HEK293 (cell line): Measurements from ENCODE around the gene ABCA3.

Experiments
- CTCF ChIA-PET: fragments of 350-600 bp; formaldehyde crosslinking; extraction: SDS; loops from one replicate; lab custom pipeline; 2021; ENCODE audit warnings: antibody characterized with exemption; lab: Yijun Ruan, JAX
- POLR2A ChIA-PET: fragments of 300-600 bp; formaldehyde crosslinking; extraction: SDS; loops from one replicate; lab custom pipeline; 2020; ENCODE audit warnings: antibody characterized with exemption, inconsistent platforms; lab: Yijun Ruan, JAX
- H3K27ac ChIP-seq: fragments of 200-500 bp; sonication (Bioruptor generic); 2 replicates; pipeline ENCODE4 v1.5.1; 2014; ENCODE audit warnings: low read depth, low read length, control low read depth, inconsistent platforms; ENCODE audit errors: extremely low read depth
- H3K36me3 ChIP-seq, 2 experiments: fragments of 200-500 bp in 1 of 2; sonication (Bioruptor generic) in 1 of 2; 1 replicate in 1 of 2; 2 replicates in 1 of 2; pipeline ENCODE4 v1.5.1; 2014 to 2017; ENCODE audit warnings: inconsistent platforms in 2 of 2, low read length in 2 of 2; ENCODE audit not compliant: control insufficient read depth in 2 of 2, insufficient read depth in 1 of 2
- H3K4me1 ChIP-seq: fragments of 200-500 bp; sonication (Bioruptor generic); 2 replicates; pipeline ENCODE4 v1.5.1; 2014; ENCODE audit warnings: mild to moderate bottlenecking, low read length, inconsistent platforms; ENCODE audit not compliant: control insufficient read depth, insufficient read depth
- H3K4me3 ChIP-seq: 2 replicates; pipeline ENCODE4 v1.5.1; 2011; ENCODE audit warnings: low read depth, mild to moderate bottlenecking, control low read depth, low read length, moderate library complexity
- H3K9me3 ChIP-seq: fragments of 200-500 bp; sonication (Bioruptor generic); 2 replicates; pipeline ENCODE4 v1.5.1; 2014; ENCODE audit warnings: low read depth, low read length, inconsistent platforms; ENCODE audit not compliant: control insufficient read depth, insufficient read depth
- KLF1 ChIP-seq: fragments of 450-650 bp; formaldehyde crosslinking; IDR thresholded peaks from 2 replicates; pipeline ENCODE4 v1.5.1; 2016; ENCODE audit warnings: missing biosample characterization, missing genetic modification characterization
- KLF9 ChIP-seq: fragments of 450-650 bp; formaldehyde crosslinking; IDR thresholded peaks from 2 replicates; pipeline ENCODE4 v1.5.1; 2016; ENCODE audit warnings: missing biosample characterization, missing genetic modification characterization, low read depth
- MZF1 ChIP-seq: fragments of 450-650 bp; formaldehyde crosslinking; IDR thresholded peaks from 2 replicates; pipeline ENCODE4 v1.5.1; 2017; ENCODE audit warnings: missing biosample characterization, missing genetic modification characterization, borderline replicate concordance
- SP3 ChIP-seq: fragments of 450-650 bp; formaldehyde crosslinking; IDR thresholded peaks from 2 replicates; pipeline ENCODE4 v1.5.1; 2016; ENCODE audit warnings: missing biosample characterization, missing genetic modification characterization
- TCF7L2 ChIP-seq: IDR thresholded peaks from 2 replicates; pipeline ENCODE4 v1.6.1; 2011; ENCODE audit warnings: low read depth, mild to moderate bottlenecking, inconsistent platforms, low read length, moderate library complexity, borderline replicate concordance
- ZBTB26 ChIP-seq: fragments of 450-650 bp; formaldehyde crosslinking; optimal IDR thresholded peaks from 2 replicates; pipeline ENCODE3; 2016; ENCODE audit warnings: missing biosample characterization, mild to moderate bottlenecking, missing genetic modification characterization
- ZFP69B ChIP-seq: fragments of 450-650 bp; formaldehyde crosslinking; IDR thresholded peaks from 2 replicates; pipeline ENCODE4 v1.5.1; 2016; ENCODE audit warnings: missing biosample characterization, missing genetic modification characterization
- ZIC2 ChIP-seq: fragments of 450-650 bp; formaldehyde crosslinking; IDR thresholded peaks from 2 replicates; pipeline ENCODE4 v1.5.1; 2016; ENCODE audit warnings: missing biosample characterization, missing genetic modification characterization
- ZNF140 ChIP-seq: fragments of 450-650 bp; formaldehyde crosslinking; IDR thresholded peaks from 2 replicates; pipeline ENCODE4 v1.5.1; 2016; ENCODE audit warnings: missing biosample characterization, missing genetic modification characterization
- ZNF146 ChIP-seq: fragments of 450-650 bp; formaldehyde crosslinking; IDR thresholded peaks from 2 replicates; pipeline ENCODE4 v1.5.1; 2016; ENCODE audit warnings: missing biosample characterization, missing genetic modification characterization
- ZNF155 ChIP-seq: fragments of 450-650 bp; formaldehyde crosslinking; IDR thresholded peaks from 2 replicates; pipeline ENCODE4 v1.5.1; 2016; ENCODE audit warnings: missing biosample characterization, missing genetic modification characterization
- ZNF174 ChIP-seq: fragments of 450-650 bp; formaldehyde crosslinking; IDR thresholded peaks from 2 replicates; pipeline ENCODE4 v1.5.0; 2017; ENCODE audit warnings: missing biosample characterization, mild to moderate bottlenecking, missing genetic modification characterization
- ZNF239 ChIP-seq: fragments of 450-650 bp; formaldehyde crosslinking; IDR thresholded peaks from 2 replicates; pipeline ENCODE4 v1.5.1; 2016; ENCODE audit warnings: missing biosample characterization, missing genetic modification characterization
- ZNF530 ChIP-seq: fragments of 450-650 bp; formaldehyde crosslinking; IDR thresholded peaks from 2 replicates; pipeline ENCODE4 v1.5.1; 2016; ENCODE audit warnings: low read depth, missing biosample characterization, missing genetic modification characterization
- ZNF571 ChIP-seq: fragments of 450-650 bp; formaldehyde crosslinking; IDR thresholded peaks from 2 replicates; pipeline ENCODE4 v1.5.0; 2017; ENCODE audit warnings: missing biosample characterization, missing genetic modification characterization
- ZNF600 ChIP-seq: fragments of 450-650 bp; formaldehyde crosslinking; IDR thresholded peaks from 2 replicates; pipeline ENCODE4 v1.5.1; 2016; ENCODE audit warnings: missing biosample characterization, missing genetic modification characterization
- ZNF624 ChIP-seq: fragments of 450-650 bp; formaldehyde crosslinking; IDR thresholded peaks from 2 replicates; pipeline ENCODE4 v1.5.1; 2017; ENCODE audit warnings: missing biosample characterization, missing genetic modification characterization
- ZNF645 ChIP-seq: fragments of 450-650 bp; formaldehyde crosslinking; IDR thresholded peaks from 2 replicates; pipeline ENCODE4; 2016; ENCODE audit warnings: missing biosample characterization, missing genetic modification characterization
- ZNF704 ChIP-seq: fragments of 450-650 bp; formaldehyde crosslinking; IDR thresholded peaks from 2 replicates; pipeline ENCODE4 v1.5.1; 2016; ENCODE audit warnings: missing biosample characterization, missing genetic modification characterization
- ZNF747 ChIP-seq: fragments of 450-650 bp; formaldehyde crosslinking; IDR thresholded peaks from 2 replicates; pipeline ENCODE4 v1.5.1; 2016; ENCODE audit warnings: missing biosample characterization, missing genetic modification characterization
- ZNF792 ChIP-seq: fragments of 450-650 bp; formaldehyde crosslinking; IDR thresholded peaks from 2 replicates; pipeline ENCODE4 v1.5.1; 2016; ENCODE audit warnings: missing biosample characterization, missing genetic modification characterization
- ZSCAN30 ChIP-seq: fragments of 450-650 bp; IDR thresholded peaks from 2 replicates; pipeline ENCODE4 v1.5.1; 2018; ENCODE audit warnings: missing biosample characterization, mild to moderate bottlenecking, missing genetic modification characterization, moderate library complexity
- ZSCAN4 ChIP-seq: fragments of 450-650 bp; formaldehyde crosslinking; IDR thresholded peaks from 2 replicates; pipeline ENCODE4 v1.5.1; 2017; ENCODE audit warnings: missing biosample characterization, missing genetic modification characterization
- ZXDB ChIP-seq: fragments of 450-650 bp; formaldehyde crosslinking; IDR thresholded peaks from 2 replicates; pipeline ENCODE4 v1.5.1; 2016; ENCODE audit warnings: missing biosample characterization, missing genetic modification characterization
- TF ChIP-seq, protein P1 (sequence below): fragments of 450-650 bp; formaldehyde crosslinking; IDR thresholded peaks from 2 replicates; pipeline ENCODE4 v1.5.1; 2016; ENCODE audit warnings: missing biosample characterization, missing genetic modification characterization
- TF ChIP-seq, protein P2 (sequence below): fragments of 450-650 bp; formaldehyde crosslinking; IDR thresholded peaks from 2 replicates; pipeline ENCODE4 v1.5.1; 2017; ENCODE audit warnings: missing biosample characterization, missing genetic modification characterization
- TF ChIP-seq, protein P3 (sequence below): IDR thresholded peaks from 2 replicates; pipeline ENCODE4 v1.6.1; 2011; ENCODE audit warnings: mild to moderate bottlenecking, low read depth, low read length, borderline replicate concordance

The ABCA3 gene

GRCh38 chr16:2273484-2273883 lies 67.0 kb downstream of the ABCA3 start (continued):
- no peak for TF ChIP-seq ZNF704 (tag by site-specific recombination)
- TF ChIP-seq ZNF155 (tag by site-specific recombination) = no peak
- TF ChIP-seq ZFP69B = no peak
- TF ChIP-seq ZBTB26 (tag by site-specific recombination) = no peak
- no peak for TF ChIP-seq SP3 (tag by site-specific recombination)
- no peak for TF ChIP-seq ZNF140
- TF ChIP-seq ZNF747 (tag by site-specific recombination) = no peak
- no peak for TF ChIP-seq ZXDB
- TF ChIP-seq, protein P1, sequence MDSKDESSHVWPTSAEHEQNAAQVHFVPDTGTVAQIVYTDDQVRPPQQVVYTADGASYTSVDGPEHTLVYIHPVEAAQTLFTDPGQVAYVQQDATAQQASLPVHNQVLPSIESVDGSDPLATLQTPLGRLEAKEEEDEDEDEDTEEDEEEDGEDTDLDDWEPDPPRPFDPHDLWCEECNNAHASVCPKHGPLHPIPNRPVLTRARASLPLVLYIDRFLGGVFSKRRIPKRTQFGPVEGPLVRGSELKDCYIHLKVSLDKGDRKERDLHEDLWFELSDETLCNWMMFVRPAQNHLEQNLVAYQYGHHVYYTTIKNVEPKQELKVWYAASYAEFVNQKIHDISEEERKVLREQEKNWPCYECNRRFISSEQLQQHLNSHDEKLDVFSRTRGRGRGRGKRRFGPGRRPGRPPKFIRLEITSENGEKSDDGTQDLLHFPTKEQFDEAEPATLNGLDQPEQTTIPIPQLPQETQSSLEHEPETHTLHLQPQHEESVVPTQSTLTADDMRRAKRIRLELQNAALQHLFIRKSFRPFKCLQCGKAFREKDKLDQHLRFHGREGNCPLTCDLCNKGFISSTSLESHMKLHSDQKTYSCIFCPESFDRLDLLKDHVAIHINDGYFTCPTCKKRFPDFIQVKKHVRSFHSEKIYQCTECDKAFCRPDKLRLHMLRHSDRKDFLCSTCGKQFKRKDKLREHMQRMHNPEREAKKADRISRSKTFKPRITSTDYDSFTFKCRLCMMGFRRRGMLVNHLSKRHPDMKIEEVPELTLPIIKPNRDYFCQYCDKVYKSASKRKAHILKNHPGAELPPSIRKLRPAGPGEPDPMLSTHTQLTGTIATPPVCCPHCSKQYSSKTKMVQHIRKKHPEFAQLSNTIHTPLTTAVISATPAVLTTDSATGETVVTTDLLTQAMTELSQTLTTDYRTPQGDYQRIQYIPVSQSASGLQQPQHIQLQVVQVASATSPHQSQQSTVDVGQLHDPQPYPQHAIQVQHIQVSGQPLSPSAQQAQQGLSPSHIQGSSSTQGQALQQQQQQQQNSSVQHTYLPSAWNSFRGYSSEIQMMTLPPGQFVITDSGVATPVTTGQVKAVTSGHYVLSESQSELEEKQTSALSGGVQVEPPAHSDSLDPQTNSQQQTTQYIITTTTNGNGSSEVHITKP = no peak
- no peak for TF ChIP-seq ZNF146 (tag by site-specific recombination)
- no peak for TF ChIP-seq ZNF624 (tag by site-specific recombination)
- no peak for TF ChIP-seq ZNF239 (tag by site-specific recombination)
- TF ChIP-seq ZSCAN4 = no peak

DNA sequence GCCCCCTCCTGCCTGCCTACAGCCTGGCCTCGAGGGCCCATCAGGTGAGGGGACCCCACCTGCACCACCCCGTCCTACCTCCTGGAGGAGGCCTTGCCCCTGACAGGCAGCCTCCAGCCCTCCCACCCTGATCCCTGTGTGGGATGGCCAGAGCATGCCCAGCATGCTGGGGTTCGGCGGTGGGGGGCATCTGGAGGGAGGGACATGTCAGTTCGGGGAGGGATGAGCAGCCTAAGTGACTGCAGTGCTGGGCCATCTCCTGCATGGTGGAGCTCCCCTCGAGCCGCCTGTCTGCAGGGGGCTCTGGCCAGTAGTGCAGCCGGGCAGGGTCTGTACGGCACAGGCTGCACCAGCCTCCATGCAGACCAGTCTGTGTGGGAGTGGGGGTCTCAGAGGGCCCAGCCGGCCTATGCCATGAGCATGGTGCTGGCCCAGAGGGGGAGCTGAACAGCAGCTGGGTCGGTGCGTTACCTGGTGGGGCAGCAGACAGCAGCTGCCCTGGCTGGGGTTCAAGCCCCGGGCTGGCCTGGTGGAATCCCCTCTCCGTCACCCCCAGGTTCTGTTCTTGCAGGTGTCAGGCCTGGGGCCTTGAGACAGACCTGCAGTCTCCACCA lies 68.6 kb downstream of the ABCA3 start:
- CTCF ChIA-PET = no interaction called here
- H3K4me1 ChIP-seq = 0 out of 2 replicates have a peak, but pooled peaks cover 2% of the 10 kb centered on the region
- H3K9me3 ChIP-seq = no peaks in the 10 kb centered on the region
- H3K27ac ChIP-seq = no peak overlapping the region
- H3K4me3 ChIP-seq = no peak overlapping the region
- POLR2A ChIA-PET = interaction anchor here (1.3 to 2.6 kb wide), 3 partner anchors 21 to 197 kb away, joined by 3 to 9 read pairs (median 5); partner anchors contain the start of genes ECI1 and TRAF7
- peaks cover 0 to 2% of the 10 kb centered on the region in 2 experiments; a peak in 1 of 3 replicates for H3K36me3 ChIP-seq
- no peak for TF ChIP-seq ZNF645 (tag by site-specific recombination)
- no peak for TF ChIP-seq MZF1 (tag by site-specific recombination)
- TF ChIP-seq ZNF792 = no peak
- TF ChIP-seq, protein P2, sequence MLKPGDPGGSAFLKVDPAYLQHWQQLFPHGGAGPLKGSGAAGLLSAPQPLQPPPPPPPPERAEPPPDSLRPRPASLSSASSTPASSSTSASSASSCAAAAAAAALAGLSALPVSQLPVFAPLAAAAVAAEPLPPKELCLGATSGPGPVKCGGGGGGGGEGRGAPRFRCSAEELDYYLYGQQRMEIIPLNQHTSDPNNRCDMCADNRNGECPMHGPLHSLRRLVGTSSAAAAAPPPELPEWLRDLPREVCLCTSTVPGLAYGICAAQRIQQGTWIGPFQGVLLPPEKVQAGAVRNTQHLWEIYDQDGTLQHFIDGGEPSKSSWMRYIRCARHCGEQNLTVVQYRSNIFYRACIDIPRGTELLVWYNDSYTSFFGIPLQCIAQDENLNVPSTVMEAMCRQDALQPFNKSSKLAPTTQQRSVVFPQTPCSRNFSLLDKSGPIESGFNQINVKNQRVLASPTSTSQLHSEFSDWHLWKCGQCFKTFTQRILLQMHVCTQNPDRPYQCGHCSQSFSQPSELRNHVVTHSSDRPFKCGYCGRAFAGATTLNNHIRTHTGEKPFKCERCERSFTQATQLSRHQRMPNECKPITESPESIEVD (tag by site-specific recombination) = no peak
- no peak for TF ChIP-seq KLF1 (tag by site-specific recombination)
- no peak for TF ChIP-seq ZNF174
- TF ChIP-seq ZNF571 (tag by site-specific recombination) = no peak
- TF ChIP-seq TCF7L2 = no peak
- 0 out of 2 replicates have a peak, but pooled peaks have one; percentile 32 for TF ChIP-seq ZNF600
- TF ChIP-seq ZNF530 (tag by site-specific recombination) = no peak
- TF ChIP-seq, protein P3, sequence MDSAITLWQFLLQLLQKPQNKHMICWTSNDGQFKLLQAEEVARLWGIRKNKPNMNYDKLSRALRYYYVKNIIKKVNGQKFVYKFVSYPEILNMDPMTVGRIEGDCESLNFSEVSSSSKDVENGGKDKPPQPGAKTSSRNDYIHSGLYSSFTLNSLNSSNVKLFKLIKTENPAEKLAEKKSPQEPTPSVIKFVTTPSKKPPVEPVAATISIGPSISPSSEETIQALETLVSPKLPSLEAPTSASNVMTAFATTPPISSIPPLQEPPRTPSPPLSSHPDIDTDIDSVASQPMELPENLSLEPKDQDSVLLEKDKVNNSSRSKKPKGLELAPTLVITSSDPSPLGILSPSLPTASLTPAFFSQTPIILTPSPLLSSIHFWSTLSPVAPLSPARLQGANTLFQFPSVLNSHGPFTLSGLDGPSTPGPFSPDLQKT = no peak
- TF ChIP-seq ZSCAN30 (tag by site-specific recombination) = no peak
- TF ChIP-seq ZIC2 (tag by site-specific recombination) = peak; percentile 30
- no peak for TF ChIP-seq KLF9 (tag by site-specific recombination)
